ENCODE data around the gene EGFLAM. TPM values are rescaled to one million over a fixed set of nuclear protein-coding genes. Genes with fewer than 3 reads are reported as not detected.

The EGFLAM gene
- total and polyA plus RNA-seq, 2 of the 4 experiments (the other 2 are of a cell fraction) = 0.77 to 1.1 TPM

GRCh38 chr5:38367410-38367809, 109.1 kb downstream of the EGFLAM start:
- TF ChIP-seq FOS (IDR thresholded peaks at IDR 0.05; ENCODE audit: low read depth, low read length) (no peak), BHLHE40 (IDR thresholded peaks at IDR 0.05; ENCODE audit: low read depth, low read length) (no peak), SMC3 (IDR thresholded peaks at IDR 0.05; ENCODE audit: low read depth, low read length) (no peak), RFX5 (IDR thresholded peaks at IDR 0.05; ENCODE audit: low read depth, low read length) (no peak), RCOR1 (IDR thresholded peaks at IDR 0.05; ENCODE audit: insufficient replicate concordance, low read length) (no peak), POLR2A (IDR thresholded peaks at IDR 0.05; ENCODE audit: low read depth, low read length) (no peak), MAZ (IDR thresholded peaks at IDR 0.05; ENCODE audit: borderline replicate concordance, low read depth, low read length) (no peak), USF2 (IDR thresholded peaks at IDR 0.05; ENCODE audit: low read depth, low read length) (no peak), CHD1 (IDR thresholded peaks at IDR 0.05; ENCODE audit: low read depth, low read length) (no peak), NFE2L2 (IDR thresholded peaks at IDR 0.05; ENCODE audit: low read depth, low read length) (no peak), CEBPB (IDR thresholded peaks at IDR 0.05; ENCODE audit: low read depth, low read length) (no peak), RAD21 (IDR thresholded peaks at IDR 0.05; ENCODE audit: low read length) (no peak), MAFK (IDR thresholded peaks at IDR 0.05; ENCODE audit: low read depth, low read length) (no peak), MXI1 (IDR thresholded peaks at IDR 0.05; ENCODE audit: borderline replicate concordance, low read depth, low read length) (no peak)
- TF ChIP-seq, protein P1, sequence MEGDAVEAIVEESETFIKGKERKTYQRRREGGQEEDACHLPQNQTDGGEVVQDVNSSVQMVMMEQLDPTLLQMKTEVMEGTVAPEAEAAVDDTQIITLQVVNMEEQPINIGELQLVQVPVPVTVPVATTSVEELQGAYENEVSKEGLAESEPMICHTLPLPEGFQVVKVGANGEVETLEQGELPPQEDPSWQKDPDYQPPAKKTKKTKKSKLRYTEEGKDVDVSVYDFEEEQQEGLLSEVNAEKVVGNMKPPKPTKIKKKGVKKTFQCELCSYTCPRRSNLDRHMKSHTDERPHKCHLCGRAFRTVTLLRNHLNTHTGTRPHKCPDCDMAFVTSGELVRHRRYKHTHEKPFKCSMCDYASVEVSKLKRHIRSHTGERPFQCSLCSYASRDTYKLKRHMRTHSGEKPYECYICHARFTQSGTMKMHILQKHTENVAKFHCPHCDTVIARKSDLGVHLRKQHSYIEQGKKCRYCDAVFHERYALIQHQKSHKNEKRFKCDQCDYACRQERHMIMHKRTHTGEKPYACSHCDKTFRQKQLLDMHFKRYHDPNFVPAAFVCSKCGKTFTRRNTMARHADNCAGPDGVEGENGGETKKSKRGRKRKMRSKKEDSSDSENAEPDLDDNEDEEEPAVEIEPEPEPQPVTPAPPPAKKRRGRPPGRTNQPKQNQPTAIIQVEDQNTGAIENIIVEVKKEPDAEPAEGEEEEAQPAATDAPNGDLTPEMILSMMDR (conservative IDR thresholded peaks at IDR 0.05; ENCODE audit: low read depth, low read length) = no peak
- TF ChIP-seq, protein P2, sequence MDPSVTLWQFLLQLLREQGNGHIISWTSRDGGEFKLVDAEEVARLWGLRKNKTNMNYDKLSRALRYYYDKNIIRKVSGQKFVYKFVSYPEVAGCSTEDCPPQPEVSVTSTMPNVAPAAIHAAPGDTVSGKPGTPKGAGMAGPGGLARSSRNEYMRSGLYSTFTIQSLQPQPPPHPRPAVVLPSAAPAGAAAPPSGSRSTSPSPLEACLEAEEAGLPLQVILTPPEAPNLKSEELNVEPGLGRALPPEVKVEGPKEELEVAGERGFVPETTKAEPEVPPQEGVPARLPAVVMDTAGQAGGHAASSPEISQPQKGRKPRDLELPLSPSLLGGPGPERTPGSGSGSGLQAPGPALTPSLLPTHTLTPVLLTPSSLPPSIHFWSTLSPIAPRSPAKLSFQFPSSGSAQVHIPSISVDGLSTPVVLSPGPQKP (IDR thresholded peaks at IDR 0.05; ENCODE audit: borderline replicate concordance, low read depth, low read length) = no peak

More at GRCh38 chr5:38367410-38367809, 109.1 kb downstream of the EGFLAM start:
- no peak overlapping the region for H2AK5ac ChIP-seq (ENCODE audit: low read depth, low read length)
- H4K5ac ChIP-seq (ENCODE audit: low read depth, low read length) = no peak overlapping the region
- no peaks in the 10 kb centered on the region for H3K9me1 ChIP-seq (ENCODE audit: insufficient read depth, low read length)
- no peak overlapping the region for H4K8ac ChIP-seq (ENCODE audit: low read depth in 2 of 2, low read length in 2 of 2)
- ChIA-PET CTCF (interaction anchor here (0.6 kb wide), 1 partner anchor 516 kb away, joined by 3 read pairs; no protein-coding TSS in a partner anchor), POLR2A (ENCODE audit: unreplicated experiment) (no interaction called here)
- H2BK20ac ChIP-seq (ENCODE audit: low read depth, low read length) = no peak overlapping the region
- DNase-seq = no peak
- H2BK15ac ChIP-seq (ENCODE audit: low read depth, low read length) = no peak overlapping the region
- H3K56ac ChIP-seq (ENCODE audit: extremely low read depth, insufficient read depth, low read length) = no peak overlapping the region
- no peak overlapping the region for H3K14ac ChIP-seq (replicated peaks; ENCODE audit: low read depth, low read length)
- dilution Hi-C loops (cut with HindIII; ENCODE audit: low sequenced_read_pairs, unreplicated experiment) = no loop called here
- no peak overlapping the region for H3K4ac ChIP-seq (ENCODE audit: low read depth, low read length)
- H3K79me1 ChIP-seq (ENCODE audit: low read depth in 1 of 2, low read length in 2 of 2) = no peaks in the 10 kb centered on the region
- no peak overlapping the region for H3K4me3 ChIP-seq (ENCODE audit: insufficient read depth, low read depth, low read length)
- H3K23ac ChIP-seq (ENCODE audit: low read depth, low read length) = no peak overlapping the region
- no peaks in the 10 kb centered on the region; the same call in 1 of the 2 replicates for H3K4me1 ChIP-seq (ENCODE audit: control insufficient read depth, insufficient read depth, low read length)
- no peak overlapping the region for H4K91ac ChIP-seq (ENCODE audit: insufficient read depth, low read depth, low read length)
- BruUV-seq (replicated peaks) = no TSS peak
- no peaks in the 10 kb centered on the region for H3K9me3 ChIP-seq (ENCODE audit: control insufficient read depth, insufficient read depth, low read length)
- H3K9ac ChIP-seq (ENCODE audit: low read depth, low read length) = no peak overlapping the region
- intact Hi-C loops (cut with micrococcal nuclease) = no loop called here
- peaks cover 21% of the 10 kb centered on the region for H3K27me3 ChIP-seq (ENCODE audit: control insufficient read depth, insufficient read depth, low read length)
- no peak overlapping the region for H2AK9ac ChIP-seq (replicated peaks; ENCODE audit: low read depth, low read length, poor library complexity)
- no CpG with 5 or more reads among the region's 3 CpGs for WGBS, 2 experiments (ENCODE audit: extremely low coverage in 2 of 2, insufficient read length in 1 of 2)
- no peak overlapping the region for H2AFZ ChIP-seq (replicated peaks; ENCODE audit: low read length, poor library complexity)
- ATAC-seq (ENCODE audit: low read depth) = no peak
- in situ Hi-C loops (cut with MboI; ENCODE audit: low sequenced_read_pairs) = no loop called here
- H3K4me2 ChIP-seq (ENCODE audit: low read depth, low read length) = no peak overlapping the region
- H4K20me1 ChIP-seq (ENCODE audit: insufficient read depth, low read length) = no peaks in the 10 kb centered on the region
- H2BK5ac ChIP-seq (ENCODE audit: low read depth, low read length, poor library complexity, severe bottlenecking) = no peak overlapping the region
- H3K18ac ChIP-seq (ENCODE audit: low read depth, low read length) = no peak overlapping the region
- H2BK120ac ChIP-seq (ENCODE audit: low read depth, low read length) = no peak overlapping the region
- no peak overlapping the region for H3K27ac ChIP-seq (ENCODE audit: insufficient read depth, low read length)
- no peaks in the 10 kb centered on the region for H3K36me3 ChIP-seq (ENCODE audit: control insufficient read depth, insufficient read depth, low read length)

Data from IMR-90 (cell line).